HepG2 (cell line): ENCODE data around the gene COX4I2. TPM values are rescaled to one million over a fixed set of nuclear protein-coding genes. Genes with fewer than 3 reads are reported as not detected.

Experiments
- ATAD3A ChIP-seq: sonication (generic); formaldehyde crosslinking; IDR thresholded peaks from 2 replicates; pipeline ENCODE4 v1.4.0; 2020; ENCODE audit warnings: missing genetic modification reagents
- ATF4 ChIP-seq, 2 experiments: fragments of 450-650 bp in 1 of 2; sonication (generic) in 1 of 2; formaldehyde crosslinking; IDR thresholded peaks; 2 replicates each; pipeline versions ENCODE4 v1.5.0 to v1.8.0; 2020 to 2022; ENCODE audit warnings: mild to moderate bottlenecking in 1 of 2, missing genetic modification reagents in 1 of 2
- CREB3 ChIP-seq: sonication (generic); formaldehyde crosslinking; IDR thresholded peaks from 2 replicates; pipeline ENCODE4 v1.5.0; 2020; ENCODE audit warnings: missing genetic modification reagents
- HOXA9 ChIP-seq: sonication (generic); formaldehyde crosslinking; IDR thresholded peaks from 2 replicates; pipeline ENCODE4 v1.8.1; 2022; ENCODE audit warnings: missing genetic modification reagents, mild to moderate bottlenecking, moderate library complexity, borderline replicate concordance
- RBFOX2 ChIP-seq: fragments of 200-400 bp; formaldehyde crosslinking; IDR thresholded peaks from 2 replicates; pipeline ENCODE4 v1.6.1; 2017; ENCODE audit warnings: low read depth, mild to moderate bottlenecking, low read length
- REST ChIP-seq, 2 experiments: IDR thresholded peaks; 2 replicates each; pipeline ENCODE4 v1.6.1; 2011 to 2012; ENCODE audit warnings: low read length in 2 of 2, borderline replicate concordance in 1 of 2, low read depth in 1 of 2, mild to moderate bottlenecking in 1 of 2, moderate library complexity in 1 of 2
- TBX3 ChIP-seq: fragments of 450-650 bp; IDR thresholded peaks from 2 replicates; pipeline ENCODE4 v1.6.1; 2017; ENCODE audit warnings: antibody characterized with exemption, mild to moderate bottlenecking, inconsistent platforms, borderline replicate concordance
- ZBTB10 ChIP-seq: sonication (generic); formaldehyde crosslinking; IDR thresholded peaks from 2 replicates; pipeline ENCODE4 v1.4.0; 2020; ENCODE audit warnings: missing genetic modification reagents, borderline replicate concordance
- ZNF205 ChIP-seq: IDR thresholded peaks from 2 replicates; pipeline ENCODE4 v1.6.1; 2018; ENCODE audit warnings: missing biosample characterization, missing genetic modification reagents
- ZNF362 ChIP-seq: sonication (generic); formaldehyde crosslinking; IDR thresholded peaks from 2 replicates; pipeline ENCODE4 v1.4.0; 2020; ENCODE audit warnings: missing genetic modification reagents, mild to moderate bottlenecking, borderline replicate concordance
- ZNF503 ChIP-seq: sonication (generic); formaldehyde crosslinking; IDR thresholded peaks from 2 replicates; pipeline ENCODE4 v1.4.0; 2020; ENCODE audit warnings: missing genetic modification reagents
- ZNF580 ChIP-seq: IDR thresholded peaks from 2 replicates; pipeline ENCODE4 v1.6.1; 2016; ENCODE audit warnings: low read depth, borderline replicate concordance
- ZNF616 ChIP-seq: sonication (generic); formaldehyde crosslinking; IDR thresholded peaks from 2 replicates; pipeline ENCODE4 v1.5.0; 2020; ENCODE audit warnings: low read depth, mild to moderate bottlenecking, missing genetic modification reagents
- ZNF883 ChIP-seq: sonication (generic); formaldehyde crosslinking; IDR thresholded peaks from 2 replicates; pipeline ENCODE4 v1.5.1; 2020; ENCODE audit warnings: mild to moderate bottlenecking, missing genetic modification reagents; ENCODE audit errors: not compliant biosample characterization
- polyA plus RNA-seq, 8 experiments: library from polyadenylated mRNA; depleted of rRNA in 3 of 8; stranded (reverse) in 7 of 8; unstranded in 1 of 8; fragments of >200 nt; fragmentation: Illumina TruSeq in 4 of 8; extraction: Trizol in 4 of 8; gene quantifications; 2 replicates each; pipeline versions ENCODE4 v1.2.1 to v1.2.3, GENCODE V29; 2011 to 2016; ENCODE audit warnings: low read depth in 4 of 8, missing spikeins in 1 of 8, mixed read lengths in 1 of 8; ENCODE audit not compliant: insufficient read depth in 1 of 8
- total RNA-seq, 5 experiments: library from RNA; depleted of rRNA; stranded (reverse); fragments of >200 nt; fragmentation: Illumina TruSeq; extraction: Trizol; gene quantifications; 2 replicates each; pipeline ENCODE4 v1.2.3, GENCODE V29; 2016; ENCODE audit warnings: low read depth in 1 of 5

The COX4I2 gene
- total and polyA plus RNA-seq, 2 of the 13 experiments (the other 11 are each of a cell fraction or from before 2014, with no cell fraction given): 1.1 TPM; not detected in 1

- no peak for TF ChIP-seq ZBTB10
- no peak for TF ChIP-seq TBX3
- no peak for TF ChIP-seq ZNF205
- TF ChIP-seq REST (IDR thresholded peaks at IDR 0.05; ENCODE audit: borderline replicate concordance in 1 of 2, low read depth in 1 of 2, low read length in 2 of 2): no peak
- TF ChIP-seq ZNF503 (CRISPR knock-in tag): no peak
- TF ChIP-seq ZNF616 (CRISPR knock-in tag): peak; percentile 61; the same call in 1 of the 2 replicates
- peak; percentile 81; the same call in 1 of the 2 replicates for TF ChIP-seq ATAD3A
- TF ChIP-seq ZNF362: no peak
- no peak for TF ChIP-seq ATF4 (CRISPR knock-in tag; IDR thresholded peaks at IDR 0.05)
- no peak for TF ChIP-seq ZNF883
- 0 out of 2 replicates have a peak, but pooled peaks have one; percentile 15 for TF ChIP-seq CREB3 (CRISPR knock-in tag)
- TF ChIP-seq HOXA9: peak; percentile 89; the same call in 1 of the 2 replicates
- peak; percentile 85 for TF ChIP-seq RBFOX2
- TF ChIP-seq ZNF580 (CRISPR knock-in tag): peak; percentile 62
Observed at GRCh38 chr20:31605902-31606803, 31.6 kb upstream of the COX4I2 start (continued).
